Measurements from ENCODE around the gene CCL20.
"Not testable (repeated sequence)": the region's sequence is repeated elsewhere in the genome, so short reads cannot be mapped to it uniquely, and the experiment has no call there.

The CCL20 gene

DNA sequence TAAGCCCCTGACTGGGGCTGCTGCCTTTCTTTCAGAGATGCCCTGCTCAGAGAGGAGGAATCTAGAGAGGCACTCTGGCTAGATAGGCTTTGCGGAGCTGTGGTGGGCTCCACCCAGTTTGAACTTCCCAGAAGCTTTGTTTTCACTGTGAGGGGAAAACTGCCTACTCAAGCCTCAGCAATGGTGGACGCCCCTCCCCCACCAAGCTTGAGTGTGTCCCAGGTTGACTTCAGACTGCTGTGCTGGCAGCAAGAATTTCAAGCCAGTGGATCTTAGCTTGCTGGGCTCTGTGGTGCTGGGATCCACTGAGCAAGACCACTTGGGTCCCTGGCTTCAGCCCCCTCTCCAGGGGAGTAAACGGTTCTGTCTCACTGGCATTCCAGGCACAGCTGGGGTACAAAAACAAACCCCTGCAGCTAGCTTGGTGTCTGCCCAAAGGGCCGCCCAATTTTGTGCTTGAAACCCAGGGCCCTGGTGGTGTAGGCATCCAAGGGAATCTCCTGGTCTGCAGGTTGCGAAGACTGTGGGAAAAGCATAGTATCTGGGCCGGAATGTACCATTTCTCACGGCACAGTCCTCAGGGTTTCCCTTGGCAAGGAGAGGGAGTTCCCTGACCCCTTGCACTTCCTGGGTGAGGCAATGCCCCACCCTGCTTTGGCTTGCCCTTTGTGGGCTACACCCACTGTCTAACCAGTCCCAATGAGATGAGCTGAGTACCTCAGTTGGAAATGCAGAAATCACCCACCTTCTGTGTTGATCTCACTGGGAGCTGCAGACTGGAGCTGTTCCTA is 25.9 kb downstream of the CCL20 start:
- H3K4me1 Mint-ChIP-seq (ENCODE audit: low read depth); H3K27me3 Mint-ChIP-seq; H3K4me3 Mint-ChIP-seq; H3K9me3 Mint-ChIP-seq (ENCODE audit: low read depth); H3K27ac Mint-ChIP-seq; H3K36me3 Mint-ChIP-seq: not testable (repeated sequence)

DNA sequence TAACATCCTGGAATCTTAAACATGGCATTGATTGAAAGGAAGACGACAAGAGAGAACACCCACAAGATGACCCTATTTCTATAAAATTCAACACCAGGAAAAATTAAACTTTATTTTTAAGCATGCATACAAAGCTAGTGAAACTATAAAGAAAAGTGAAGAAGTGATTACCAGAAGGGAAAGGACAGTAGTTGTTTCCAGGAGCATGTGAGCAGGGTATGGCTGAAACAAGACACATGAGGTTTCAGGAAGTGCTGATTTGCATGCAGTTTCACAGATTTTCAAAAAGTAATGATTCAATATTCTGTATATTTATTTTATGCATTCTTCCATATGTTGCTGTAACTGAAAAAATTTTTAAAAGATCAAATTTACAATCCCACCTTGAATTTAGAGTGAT is 33.2 kb downstream of the CCL20 start:
- H3K27me3 Mint-ChIP-seq = peaks cover 6% of the 10 kb centered on the region
- no peak overlapping the region for H3K27ac Mint-ChIP-seq

DNA sequence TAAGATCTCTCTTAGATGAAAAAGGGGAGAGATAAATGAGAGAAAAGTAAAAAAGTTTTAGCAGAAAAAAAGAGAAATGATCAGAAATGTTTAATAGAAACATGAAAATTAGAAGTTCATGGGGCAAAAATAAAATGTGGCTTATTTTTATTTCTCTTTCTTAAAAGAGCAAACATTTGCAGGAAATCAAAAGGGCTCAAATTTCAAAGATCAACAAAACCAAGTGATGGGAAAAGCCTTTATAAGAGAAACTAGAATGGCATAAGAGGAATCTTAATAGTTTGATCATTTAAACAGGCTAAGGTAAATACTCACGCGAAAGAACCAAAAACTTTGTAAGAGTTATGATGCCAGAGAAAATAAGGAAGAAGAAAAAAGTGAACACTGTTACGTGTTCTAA is 34.5 kb downstream of the CCL20 start:
- Mint-ChIP-seq H3K9me3 (ENCODE audit: low read depth) (no peaks in the 10 kb centered on the region), H3K4me1 (ENCODE audit: low read depth) (no peaks in the 10 kb centered on the region), H3K4me3 (no peak overlapping the region), H3K27ac (no peak overlapping the region), H3K27me3 (peaks cover 9% of the 10 kb centered on the region), H3K36me3 (no peaks in the 10 kb centered on the region)

More for the DNA sequence above, 33.2 kb downstream of the CCL20 start:
- no peaks in the 10 kb centered on the region for H3K9me3 Mint-ChIP-seq (ENCODE audit: low read depth)
- H3K4me1 Mint-ChIP-seq (ENCODE audit: low read depth) = no peaks in the 10 kb centered on the region
- no peaks in the 10 kb centered on the region for H3K36me3 Mint-ChIP-seq
- no peak overlapping the region for H3K4me3 Mint-ChIP-seq

DNA sequence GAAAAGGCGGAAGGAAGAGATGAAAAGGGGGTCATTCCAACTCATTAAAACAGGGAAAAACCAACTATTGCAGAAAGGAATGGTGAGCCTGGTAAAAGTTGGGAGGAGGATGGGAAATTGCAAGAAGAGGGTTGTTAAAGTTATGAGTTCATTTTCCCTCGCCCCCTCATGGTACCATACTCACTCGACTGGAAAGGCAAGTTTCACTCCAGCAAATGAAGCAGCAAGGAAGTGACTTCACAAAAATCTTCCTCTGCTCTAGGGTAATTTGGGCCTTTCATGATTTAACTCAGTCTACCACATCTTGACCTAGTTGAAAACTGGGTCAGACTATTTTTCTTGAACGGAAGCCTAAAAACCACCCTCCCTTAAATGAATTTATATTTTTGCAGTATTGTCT is 34.9 kb downstream of the CCL20 start:
- H3K4me3 Mint-ChIP-seq = no peak overlapping the region

DNA sequence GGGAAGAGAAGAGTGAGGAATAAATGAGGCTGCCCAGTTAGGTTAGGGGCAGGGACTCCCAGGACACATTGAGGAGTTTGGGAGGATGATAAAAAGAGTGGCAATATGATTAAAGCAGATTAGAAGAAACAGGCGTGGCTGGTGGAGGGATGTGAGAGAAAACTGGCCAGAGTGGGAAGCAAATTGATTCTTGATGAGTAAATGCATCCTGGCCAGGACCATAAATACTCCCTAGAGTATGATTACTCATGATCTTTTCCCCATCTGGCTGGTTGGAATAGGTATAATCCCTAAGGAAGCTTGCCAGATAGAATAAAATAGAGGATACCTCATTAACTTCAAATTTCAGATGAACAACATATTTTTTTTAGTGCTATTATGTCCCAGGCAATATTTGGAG is 36.3 kb downstream of the CCL20 start:
- Mint-ChIP-seq H3K36me3 (no peaks in the 10 kb centered on the region), H3K27me3 (peaks cover 11% of the 10 kb centered on the region), H3K4me1 (ENCODE audit: low read depth) (no peaks in the 10 kb centered on the region), H3K9me3 (ENCODE audit: low read depth) (no peaks in the 10 kb centered on the region), H3K27ac (no peak overlapping the region), H3K4me3 (no peak overlapping the region)

More for the DNA sequence above, 34.9 kb downstream of the CCL20 start:
- H3K27me3 Mint-ChIP-seq = peaks cover 11% of the 10 kb centered on the region
- no peak overlapping the region for H3K27ac Mint-ChIP-seq
- no peaks in the 10 kb centered on the region for H3K4me1 Mint-ChIP-seq (ENCODE audit: low read depth)
- no peaks in the 10 kb centered on the region for H3K9me3 Mint-ChIP-seq (ENCODE audit: low read depth)
- H3K36me3 Mint-ChIP-seq = no peaks in the 10 kb centered on the region

DNA sequence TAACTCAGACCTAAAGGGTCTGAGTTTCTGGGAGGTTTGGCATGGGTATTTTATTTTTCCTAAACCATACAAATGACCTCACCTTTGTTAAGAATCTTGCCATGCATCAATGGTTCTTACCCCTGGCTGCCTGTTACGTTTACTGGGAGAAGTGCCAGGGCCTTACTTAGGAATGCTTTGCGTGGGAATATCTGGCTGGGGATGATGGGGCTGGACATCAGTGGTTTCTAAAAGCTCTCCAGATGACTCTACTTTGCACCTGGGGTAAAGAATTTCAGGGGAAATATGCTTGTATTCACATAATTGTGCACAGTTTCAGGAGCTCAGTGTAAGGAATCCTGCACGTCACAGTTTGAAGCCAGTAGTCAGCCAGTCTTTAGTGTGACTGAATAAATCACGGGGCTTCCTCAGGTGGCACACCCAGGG is 39.6 kb downstream of the CCL20 start:
- Mint-ChIP-seq H3K27me3 (peaks cover 12% of the 10 kb centered on the region), H3K4me3 (no peak overlapping the region), H3K36me3 (no peaks in the 10 kb centered on the region), H3K4me1 (ENCODE audit: low read depth) (no peaks in the 10 kb centered on the region), H3K27ac (no peak overlapping the region), H3K9me3 (ENCODE audit: low read depth) (no peaks in the 10 kb centered on the region)

DNA sequence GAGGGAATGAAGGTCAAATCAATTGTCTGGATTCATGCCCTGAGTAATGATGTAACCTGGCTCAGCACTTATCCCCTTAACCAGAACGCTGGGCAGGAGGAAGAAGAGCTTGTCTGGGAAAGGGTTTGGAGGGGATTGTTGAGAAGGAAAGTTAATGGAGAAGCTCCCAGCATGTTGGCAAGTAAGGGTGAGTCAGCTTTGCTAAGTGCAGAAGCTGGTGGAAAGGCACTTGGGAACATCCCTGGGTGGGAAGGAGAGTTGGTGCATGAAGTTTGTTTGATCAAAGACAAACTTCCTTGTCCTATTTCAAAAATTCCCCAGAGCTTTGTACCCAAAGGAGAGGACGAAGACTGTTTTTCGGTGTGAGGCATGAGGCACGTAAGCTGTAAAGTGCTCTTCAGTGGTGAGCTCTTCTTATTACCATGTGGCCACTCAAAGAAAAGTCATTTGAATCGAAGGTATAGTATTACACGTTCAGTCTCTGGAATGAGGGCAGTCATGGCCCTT is 40.2 kb downstream of the CCL20 start:
- Mint-ChIP-seq H3K27me3 (peaks cover 12% of the 10 kb centered on the region), H3K4me1 (ENCODE audit: low read depth) (no peaks in the 10 kb centered on the region), H3K36me3 (no peaks in the 10 kb centered on the region), H3K4me3 (no peak overlapping the region), H3K9me3 (ENCODE audit: low read depth) (no peaks in the 10 kb centered on the region), H3K27ac (no peak overlapping the region)

DNA sequence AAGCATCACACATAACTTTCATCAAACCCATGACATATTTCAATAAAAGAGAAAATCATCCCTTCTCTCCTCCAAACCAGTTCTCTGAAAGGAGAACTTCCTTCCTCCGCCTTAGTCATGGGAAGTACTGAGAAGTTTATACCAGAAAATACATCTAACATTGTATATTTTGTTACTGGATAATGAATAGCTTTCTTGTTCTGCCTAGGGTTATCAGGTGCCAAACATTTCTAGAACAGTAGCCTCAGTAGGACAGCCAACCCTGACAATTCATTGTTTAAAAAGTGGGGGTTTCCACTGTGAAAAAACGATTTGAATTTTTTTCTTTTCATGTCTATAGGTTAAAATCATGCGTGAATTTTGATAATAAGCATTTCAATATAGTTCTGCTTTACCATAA is 41.8 kb downstream of the CCL20 start:
- Mint-ChIP-seq H3K9me3 (ENCODE audit: low read depth) (no peaks in the 10 kb centered on the region), H3K36me3 (no peaks in the 10 kb centered on the region), H3K27ac (no peak overlapping the region), H3K4me3 (no peak overlapping the region), H3K4me1 (ENCODE audit: low read depth) (no peaks in the 10 kb centered on the region), H3K27me3 (peaks cover 12% of the 10 kb centered on the region)

DNA sequence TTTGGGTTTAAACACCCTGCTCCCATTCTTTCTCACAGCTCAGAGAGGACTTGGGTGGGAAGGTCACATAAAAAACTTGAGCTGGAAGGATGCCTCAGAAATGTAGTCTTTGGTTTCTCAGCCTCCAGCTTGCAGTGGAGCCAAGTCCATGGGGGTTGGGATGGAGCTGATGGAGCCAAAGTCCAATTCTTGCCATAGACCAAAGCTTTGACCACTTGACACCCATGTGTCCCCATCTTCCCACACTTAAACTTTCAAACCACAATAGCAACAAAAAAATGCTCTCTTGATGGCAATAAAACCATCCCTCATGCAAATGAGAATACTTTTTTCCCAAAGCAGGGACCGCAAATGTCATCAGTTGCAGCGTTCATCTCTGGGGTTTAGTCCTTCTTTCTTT is 43.1 kb downstream of the CCL20 start:
- Mint-ChIP-seq H3K27me3 (peaks cover 12% of the 10 kb centered on the region), H3K4me1 (ENCODE audit: low read depth) (no peaks in the 10 kb centered on the region), H3K27ac (no peak overlapping the region), H3K9me3 (ENCODE audit: low read depth) (no peaks in the 10 kb centered on the region), H3K36me3 (no peaks in the 10 kb centered on the region), H3K4me3 (no peak overlapping the region)

DNA sequence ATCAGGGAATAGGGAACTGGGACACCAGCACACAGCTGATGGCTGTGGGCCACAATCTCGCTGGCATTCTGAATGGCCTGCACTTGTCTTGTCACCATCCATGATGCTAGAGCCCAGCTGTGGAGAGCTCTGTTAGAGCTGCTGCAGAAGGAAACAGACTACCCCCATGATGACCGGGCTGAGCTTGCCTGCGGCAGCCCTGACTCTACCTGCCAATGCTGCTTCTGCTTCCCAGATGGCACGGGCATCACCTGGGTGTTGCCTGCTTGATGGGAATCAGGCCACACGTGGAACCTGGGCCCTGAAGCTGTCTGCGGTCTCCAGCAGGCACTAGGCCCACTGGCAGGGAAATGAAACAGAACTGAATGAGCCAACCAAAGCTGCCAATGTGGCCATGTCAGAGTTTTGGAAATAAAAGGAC is 46.6 kb downstream of the CCL20 start:
- H3K4me3 Mint-ChIP-seq = no peak overlapping the region
- no peaks in the 10 kb centered on the region for H3K9me3 Mint-ChIP-seq (ENCODE audit: low read depth)
- no peak overlapping the region for H3K27ac Mint-ChIP-seq
- no peaks in the 10 kb centered on the region for H3K36me3 Mint-ChIP-seq
- peaks cover 4% of the 10 kb centered on the region for H3K27me3 Mint-ChIP-seq
- no peaks in the 10 kb centered on the region for H3K4me1 Mint-ChIP-seq (ENCODE audit: low read depth)

DNA sequence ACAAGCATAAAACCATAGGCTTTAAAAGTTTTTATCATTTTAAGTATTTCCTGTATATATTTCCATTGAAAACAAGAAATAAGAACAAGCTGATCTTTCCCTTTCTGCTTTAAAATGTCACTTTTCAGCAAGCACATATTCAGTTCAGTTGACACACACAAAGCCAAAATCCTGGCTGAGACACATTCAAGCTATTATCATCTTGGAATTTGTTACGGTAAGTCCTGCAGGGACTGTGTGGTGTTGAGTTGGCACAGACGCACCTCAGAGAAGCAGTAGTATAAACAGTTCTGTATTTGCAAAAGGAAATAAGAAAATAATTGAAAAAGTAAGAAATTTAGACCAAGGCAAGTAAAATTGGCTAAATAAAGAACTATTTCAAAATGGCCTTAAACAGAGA is 47.4 kb downstream of the CCL20 start:
- H3K27ac Mint-ChIP-seq = no peak overlapping the region
- H3K27me3 Mint-ChIP-seq = peaks cover 2% of the 10 kb centered on the region
- H3K36me3 Mint-ChIP-seq = no peaks in the 10 kb centered on the region
- H3K9me3 Mint-ChIP-seq (ENCODE audit: low read depth) = no peaks in the 10 kb centered on the region
- no peaks in the 10 kb centered on the region for H3K4me1 Mint-ChIP-seq (ENCODE audit: low read depth)
- H3K4me3 Mint-ChIP-seq = no peak overlapping the region

DNA sequence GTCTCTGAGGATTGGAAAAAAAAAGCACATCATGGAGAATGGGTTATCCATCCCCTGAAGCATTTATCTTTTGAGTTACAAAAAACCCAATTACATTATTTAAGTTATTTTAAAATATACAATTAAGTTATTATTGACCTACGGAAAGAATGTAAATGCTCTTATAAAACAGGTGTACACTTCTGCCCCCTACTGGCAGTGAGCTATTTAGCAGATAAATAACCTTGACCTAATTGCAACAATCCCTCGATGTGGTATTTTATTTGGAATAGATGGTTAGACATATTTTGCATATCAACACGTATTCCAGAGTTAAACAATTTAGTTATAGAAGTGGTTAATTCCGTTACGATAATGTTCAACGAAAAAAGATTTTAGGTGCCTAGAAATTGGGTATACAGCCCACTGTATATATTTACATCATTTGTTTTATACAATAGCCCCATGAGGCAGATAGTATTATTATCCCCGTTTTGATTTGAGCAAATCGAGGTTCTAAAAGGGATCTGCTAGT is 48.6 kb downstream of the CCL20 start:
- H3K36me3 Mint-ChIP-seq = no peaks in the 10 kb centered on the region
- peaks cover 4% of the 10 kb centered on the region for H3K27me3 Mint-ChIP-seq
- H3K4me3 Mint-ChIP-seq = no peak overlapping the region
- H3K4me1 Mint-ChIP-seq (ENCODE audit: low read depth) = no peaks in the 10 kb centered on the region
- no peaks in the 10 kb centered on the region for H3K9me3 Mint-ChIP-seq (ENCODE audit: low read depth)
- H3K27ac Mint-ChIP-seq = no peak overlapping the region

DNA sequence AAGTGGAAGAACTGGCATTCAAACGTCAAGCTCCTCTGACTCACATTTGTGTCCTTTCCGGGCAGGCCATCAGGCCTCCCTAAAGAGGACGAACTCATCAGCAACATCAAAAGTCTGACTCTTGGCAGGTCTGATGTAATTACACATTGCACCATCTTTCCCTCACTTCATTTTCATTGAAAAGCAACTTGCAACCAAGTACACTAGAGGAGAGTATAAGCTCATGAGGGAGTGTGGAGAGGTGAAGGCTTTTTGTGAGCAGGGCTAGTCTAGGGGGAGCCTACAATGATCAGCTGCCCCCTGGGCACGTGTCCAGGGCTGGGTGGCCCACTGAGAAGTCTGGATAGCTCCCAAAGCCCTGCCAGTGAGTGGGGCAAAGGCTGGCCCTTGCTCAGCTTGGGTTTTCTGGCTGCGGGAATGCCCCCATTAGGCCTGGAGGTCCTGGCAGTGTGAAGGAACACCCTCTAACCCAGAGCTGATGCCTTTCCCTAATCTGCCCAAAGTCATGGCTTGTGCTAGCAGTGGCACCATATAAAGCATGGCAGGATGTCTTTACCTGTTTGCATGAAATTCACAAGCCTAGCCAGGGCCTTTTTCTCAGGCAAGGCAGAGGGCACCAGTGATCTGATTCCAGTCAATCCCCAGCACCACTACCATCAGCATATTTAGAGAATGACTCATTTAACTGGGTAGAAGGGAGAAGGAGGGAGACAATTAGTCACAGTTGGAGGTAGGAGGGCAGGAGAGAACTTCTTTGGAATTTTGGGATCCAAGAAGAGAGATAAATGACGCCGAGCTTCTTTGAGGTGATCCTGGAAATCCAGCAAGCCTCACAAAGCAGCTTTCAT is 49.3 kb downstream of the CCL20 start:
- no peak overlapping the region for H3K4me3 Mint-ChIP-seq
- peaks cover 4% of the 10 kb centered on the region for H3K27me3 Mint-ChIP-seq
- no peak overlapping the region for H3K27ac Mint-ChIP-seq
- no peaks in the 10 kb centered on the region for H3K9me3 Mint-ChIP-seq (ENCODE audit: low read depth)
- H3K4me1 Mint-ChIP-seq (ENCODE audit: low read depth) = no peaks in the 10 kb centered on the region
- H3K36me3 Mint-ChIP-seq = no peaks in the 10 kb centered on the region

DNA sequence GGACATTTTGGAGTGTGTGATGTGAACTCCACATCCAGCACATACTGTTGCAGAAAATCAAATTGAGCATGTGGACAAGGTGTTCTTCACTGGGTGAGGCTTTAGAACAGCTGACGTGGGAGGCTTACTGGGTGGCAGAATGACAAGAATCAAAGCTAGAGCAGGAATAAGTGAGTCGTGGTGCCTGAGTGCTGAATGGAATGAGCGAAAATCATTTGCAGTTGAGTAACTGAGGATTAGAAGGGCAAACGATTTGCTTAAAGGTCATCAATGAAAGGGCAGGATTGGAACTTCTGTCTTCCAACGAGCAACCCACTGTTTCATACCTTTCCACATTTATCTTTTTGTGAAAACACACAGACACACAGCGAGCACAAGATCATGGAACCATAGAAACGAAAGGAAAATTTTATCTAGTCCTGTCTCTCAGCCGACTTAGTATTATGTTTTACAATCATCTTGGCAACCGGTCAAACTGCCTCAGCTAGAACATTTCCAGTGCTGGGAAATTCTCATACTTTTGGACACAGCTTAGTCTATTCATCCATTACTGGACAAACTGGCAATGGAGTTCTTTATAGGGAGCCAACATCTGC is 50.6 kb downstream of the CCL20 start:
- H3K27ac Mint-ChIP-seq = no peak overlapping the region
- H3K9me3 Mint-ChIP-seq (ENCODE audit: low read depth) = no peaks in the 10 kb centered on the region
- no peak overlapping the region for H3K4me3 Mint-ChIP-seq
- H3K36me3 Mint-ChIP-seq = no peaks in the 10 kb centered on the region
- H3K27me3 Mint-ChIP-seq = peaks cover 4% of the 10 kb centered on the region
- H3K4me1 Mint-ChIP-seq (ENCODE audit: low read depth) = no peaks in the 10 kb centered on the region

DNA sequence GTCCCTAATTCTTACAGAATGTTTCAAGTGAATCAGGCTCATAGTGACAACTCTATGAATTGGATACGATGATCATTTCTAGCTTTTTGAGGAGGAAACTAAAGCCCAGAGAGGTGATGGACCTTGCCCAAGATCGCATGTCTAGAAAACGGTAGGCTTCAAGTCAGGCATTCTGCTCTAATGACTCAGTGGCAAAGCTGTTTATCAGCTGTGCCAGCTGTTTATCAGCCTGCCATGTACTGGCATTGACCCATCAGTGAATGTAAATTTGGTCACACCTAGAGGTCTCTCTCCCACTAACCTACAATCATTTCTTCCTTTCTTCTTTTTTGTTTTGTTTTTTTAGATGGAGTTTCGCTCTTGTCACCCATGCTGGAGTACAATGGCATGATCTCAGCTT is 51.6 kb downstream of the CCL20 start:
- H3K27ac Mint-ChIP-seq = no peak overlapping the region
- no peaks in the 10 kb centered on the region for H3K4me1 Mint-ChIP-seq (ENCODE audit: low read depth)
- no peak overlapping the region for H3K4me3 Mint-ChIP-seq
- H3K9me3 Mint-ChIP-seq (ENCODE audit: low read depth) = no peaks in the 10 kb centered on the region
- H3K27me3 Mint-ChIP-seq = peaks cover 11% of the 10 kb centered on the region
- H3K36me3 Mint-ChIP-seq = no peaks in the 10 kb centered on the region
